Sigmoid colon (tissue), 7 donors: Measurements from ENCODE around the gene NRIP3. TPM values are rescaled to one million over a fixed set of nuclear protein-coding genes. Genes with fewer than 3 reads are reported as not detected.

Experiments used
- DNase-seq: peaks from one replicate; pipeline ENCODE4 v3.0.0-alpha.2; 2019
- H3K27ac ChIP-seq, 4 donors: fragments of 200-600 bp; sonication (generic); one replicate each; pipeline ENCODE4 v1.5.1; 2016 to 2019; ENCODE audit warnings: mild to moderate bottlenecking in 1 of 4
- H3K27me3 ChIP-seq, 3 donors: fragments of 200-600 bp; sonication (generic); one replicate each; pipeline ENCODE4 v1.5.1; 2019; ENCODE audit warnings: mild to moderate bottlenecking in 1 of 3
- H3K36me3 ChIP-seq, 4 donors: fragments of 200-600 bp; sonication (generic); one replicate each; pipeline ENCODE4 v1.5.1; 2016 to 2019
- H3K4me1 ChIP-seq, 4 donors: fragments of 200-600 bp; sonication (generic); one replicate each; pipeline ENCODE4 v1.5.1; 2017 to 2019
- H3K4me3 ChIP-seq, 4 donors: fragments of 200-600 bp; sonication (generic); one replicate each; pipeline ENCODE4 v1.5.1; 2017 to 2019; ENCODE audit warnings: mild to moderate bottlenecking in 2 of 4, moderate library complexity in 1 of 4
- H3K9me3 ChIP-seq, 4 donors: fragments of 200-600 bp in 3 of 4; sonication (generic) in 3 of 4; one replicate each; pipeline versions ENCODE4 v1.5.1 to v1.6.1; 2013 to 2019
- EP300 ChIP-seq, 4 donors: sonication (generic); formaldehyde crosslinking; IDR thresholded peaks; one replicate each; pipeline ENCODE4 v1.6.1; 2017; ENCODE audit warnings: antibody characterized with exemption in 4 of 4
- POLR2A ChIP-seq, 2 donors: fragments of 450-650 bp; IDR thresholded peaks; one replicate each; pipeline ENCODE4 v1.6.1; 2016; ENCODE audit warnings: antibody characterized with exemption in 2 of 2, mild to moderate bottlenecking in 2 of 2, moderate library complexity in 2 of 2
- POLR2AphosphoS5 ChIP-seq, 4 donors: sonication (generic); formaldehyde crosslinking; IDR thresholded peaks; one replicate each; pipeline ENCODE4 v1.6.1; 2017; ENCODE audit warnings: antibody characterized with exemption in 4 of 4
- WGBS, 2 donors: extraction: QIAGEN DNeasy Blood & Tissue Kit; methylation state at CpG; one replicate each; pipeline ENCODE4 v1.1.7; 2013; 5-methylcytosine and 5-hydroxymethylcytosine counted together
- intact Hi-C: fragments of 100-400 bp; cut with DNase I; formaldehyde crosslinking; loops from one replicate; pipeline ENCODE4 v1.15.1; 2023
- polyA plus RNA-seq, 3 donors: library from polyadenylated mRNA; stranded (reverse); fragments of 200-250 nt; gene quantifications; one replicate each; pipeline ENCODE4 v1.2.3, GENCODE V29; 2013
- total RNA-seq, 4 donors: library from RNA; depleted of rRNA; stranded (reverse); fragments of >200 nt; gene quantifications; one replicate each; pipeline ENCODE4 v1.1.0, GENCODE V29; 2016
- TF ChIP-seq, protein P1 (sequence below), 4 experiments: fragments of 450-650 bp in 3 of 4; fragments of 200-600 bp in 1 of 4; IDR thresholded peaks; one replicate each; pipeline ENCODE4 v1.5.1; 2016 to 2019; ENCODE audit warnings: antibody characterized with exemption in 4 of 4, mild to moderate bottlenecking in 3 of 4, moderate library complexity in 2 of 4
- donor health status: healthy with polysubstance abuse.
- donor health status: Bipolar disorder and iron deficiency.
- donor health status: healthy.

NRIP3 gene
- total and polyA plus RNA-seq, 7 donors, result under 0.01 to 5.3 (median 2.9) TPM; not detected in 1

DNA sequence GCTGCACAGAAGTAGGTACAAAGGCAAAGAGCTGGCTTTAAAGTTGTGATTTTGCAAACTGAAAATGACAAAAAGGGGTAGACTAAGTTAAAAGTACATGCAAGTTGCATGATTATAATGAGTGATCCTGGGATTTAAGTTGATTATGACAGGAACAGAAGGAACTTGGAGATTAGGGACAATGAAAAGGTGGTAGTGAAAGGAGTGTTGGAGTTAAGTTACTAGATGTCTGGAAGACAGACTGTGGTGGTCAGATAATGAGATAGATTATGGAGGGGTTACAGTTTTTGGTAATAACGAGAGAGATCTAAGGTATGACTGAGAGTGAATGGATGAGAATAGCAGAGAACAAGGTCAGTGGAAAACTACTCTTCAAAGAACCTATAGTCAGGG is 31.9 kb downstream of the NRIP3 start:
- no peaks in the 10 kb centered on the region for H3K9me3 ChIP-seq
- H3K27ac ChIP-seq, result no peak overlapping the region
- no peak overlapping the region for H3K4me3 ChIP-seq
- no peaks in the 10 kb centered on the region for H3K4me1 ChIP-seq
- DNase-seq, result no peak
- WGBS, 2 donors, result 89 to 91% methylated on average over 1 of the region's 1 CpG
- no peaks in the 10 kb centered on the region for H3K36me3 ChIP-seq
- intact Hi-C loops, result no loop called here
- H3K27me3 ChIP-seq, result no peaks in the 10 kb centered on the region
- TF ChIP-seq POLR2A (IDR thresholded peaks at IDR 0.05), result no peak
- TF ChIP-seq, protein P1, sequence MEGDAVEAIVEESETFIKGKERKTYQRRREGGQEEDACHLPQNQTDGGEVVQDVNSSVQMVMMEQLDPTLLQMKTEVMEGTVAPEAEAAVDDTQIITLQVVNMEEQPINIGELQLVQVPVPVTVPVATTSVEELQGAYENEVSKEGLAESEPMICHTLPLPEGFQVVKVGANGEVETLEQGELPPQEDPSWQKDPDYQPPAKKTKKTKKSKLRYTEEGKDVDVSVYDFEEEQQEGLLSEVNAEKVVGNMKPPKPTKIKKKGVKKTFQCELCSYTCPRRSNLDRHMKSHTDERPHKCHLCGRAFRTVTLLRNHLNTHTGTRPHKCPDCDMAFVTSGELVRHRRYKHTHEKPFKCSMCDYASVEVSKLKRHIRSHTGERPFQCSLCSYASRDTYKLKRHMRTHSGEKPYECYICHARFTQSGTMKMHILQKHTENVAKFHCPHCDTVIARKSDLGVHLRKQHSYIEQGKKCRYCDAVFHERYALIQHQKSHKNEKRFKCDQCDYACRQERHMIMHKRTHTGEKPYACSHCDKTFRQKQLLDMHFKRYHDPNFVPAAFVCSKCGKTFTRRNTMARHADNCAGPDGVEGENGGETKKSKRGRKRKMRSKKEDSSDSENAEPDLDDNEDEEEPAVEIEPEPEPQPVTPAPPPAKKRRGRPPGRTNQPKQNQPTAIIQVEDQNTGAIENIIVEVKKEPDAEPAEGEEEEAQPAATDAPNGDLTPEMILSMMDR (IDR thresholded peaks at IDR 0.05), result no peak
- TF ChIP-seq EP300 (IDR thresholded peaks at IDR 0.05), result no peak
- TF ChIP-seq POLR2AphosphoS5 (IDR thresholded peaks at IDR 0.05), result no peak

DNA sequence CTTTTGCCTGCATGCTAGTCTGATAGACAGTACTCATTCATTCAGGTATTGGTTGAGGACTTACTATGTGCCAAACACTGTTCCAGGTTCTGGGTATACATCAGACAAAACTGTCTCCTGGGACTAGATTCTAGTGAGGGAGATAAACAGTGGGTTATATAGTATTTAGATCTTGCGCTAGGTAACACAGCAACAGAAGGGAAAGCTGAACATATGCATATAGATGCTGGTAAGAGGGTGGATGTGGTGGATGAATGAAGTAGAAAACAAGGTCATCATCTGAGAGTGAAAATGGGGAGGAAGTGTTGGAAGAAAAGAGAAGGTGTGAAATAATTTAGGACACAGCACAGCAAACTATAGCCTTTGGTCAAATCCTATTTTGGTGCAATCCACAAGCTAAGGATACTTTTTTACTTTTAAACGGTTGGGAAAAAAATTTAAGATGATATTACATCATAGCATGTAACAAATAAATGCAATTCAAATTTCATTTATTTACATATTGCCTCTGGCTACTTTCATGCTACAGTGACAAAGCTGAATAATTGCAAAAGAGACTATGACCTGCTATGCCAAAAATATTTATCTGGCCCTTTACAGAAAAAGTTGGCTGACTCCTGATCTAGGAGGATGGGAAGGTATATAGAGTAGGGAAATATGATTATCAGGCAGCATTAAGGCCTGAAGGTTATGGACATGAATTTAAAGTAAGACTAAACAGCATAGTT is 32.4 kb downstream of the NRIP3 start:
- intact Hi-C loops, result no loop called here
- TF ChIP-seq, protein P1 (IDR thresholded peaks at IDR 0.05), result no peak
- TF ChIP-seq POLR2AphosphoS5 (IDR thresholded peaks at IDR 0.05) (no peak), POLR2A (IDR thresholded peaks at IDR 0.05) (no peak), EP300 (IDR thresholded peaks at IDR 0.05) (no peak)
- DNase-seq, result no peak
- no peak overlapping the region for H3K27ac ChIP-seq
- H3K27me3 ChIP-seq, result no peaks in the 10 kb centered on the region
- no peak overlapping the region for H3K4me3 ChIP-seq
- WGBS, 2 donors, result 84 to 93% methylated on average over 2 of the region's 2 CpGs
- H3K36me3 ChIP-seq, result no peaks in the 10 kb centered on the region
- no peaks in the 10 kb centered on the region for H3K9me3 ChIP-seq
- no peaks in the 10 kb centered on the region for H3K4me1 ChIP-seq

DNA sequence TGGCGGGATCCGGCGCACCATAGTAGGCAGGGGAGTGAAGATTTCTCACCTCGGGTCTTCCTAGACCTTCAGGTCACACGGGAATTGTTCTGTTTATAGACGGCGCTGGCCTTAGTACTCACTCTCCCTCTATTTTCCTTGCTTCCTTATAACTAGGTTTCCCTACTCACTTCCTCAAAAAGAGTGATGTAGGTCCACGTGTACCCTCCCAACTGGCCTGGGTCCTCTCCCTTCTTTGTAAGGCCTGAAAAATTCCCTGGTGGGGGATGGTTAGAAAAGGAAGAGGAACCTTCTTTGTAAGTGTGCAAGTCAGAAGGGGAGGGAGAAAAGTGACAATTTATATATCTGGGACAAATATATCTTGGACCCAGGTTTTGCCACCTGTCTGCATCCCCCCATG is 36.6 kb downstream of the NRIP3 start:
- intact Hi-C loops, result loop anchor here (5.0 kb wide), 1 partner anchor 170 kb away; no protein-coding TSS in a partner anchor
- WGBS, 2 donors, result 84 to 88% methylated on average over 8 of the region's 8 CpGs
- no peaks in the 10 kb centered on the region for H3K36me3 ChIP-seq
- TF ChIP-seq, protein P1 (IDR thresholded peaks at IDR 0.05), result no peak
- no peak for TF ChIP-seq POLR2A (IDR thresholded peaks at IDR 0.05)
- no peak for TF ChIP-seq POLR2AphosphoS5 (IDR thresholded peaks at IDR 0.05)
- no peak for TF ChIP-seq EP300 (IDR thresholded peaks at IDR 0.05)
- H3K27ac ChIP-seq, result no peak overlapping the region
- H3K27me3 ChIP-seq, result no peaks in the 10 kb centered on the region
- H3K4me1 ChIP-seq, result peaks cover 0 to 25% (median 23%) of the 10 kb centered on the region in 4 donors
- DNase-seq, result no peak
- no peak overlapping the region for H3K4me3 ChIP-seq
- H3K9me3 ChIP-seq, result no peaks in the 10 kb centered on the region

DNA sequence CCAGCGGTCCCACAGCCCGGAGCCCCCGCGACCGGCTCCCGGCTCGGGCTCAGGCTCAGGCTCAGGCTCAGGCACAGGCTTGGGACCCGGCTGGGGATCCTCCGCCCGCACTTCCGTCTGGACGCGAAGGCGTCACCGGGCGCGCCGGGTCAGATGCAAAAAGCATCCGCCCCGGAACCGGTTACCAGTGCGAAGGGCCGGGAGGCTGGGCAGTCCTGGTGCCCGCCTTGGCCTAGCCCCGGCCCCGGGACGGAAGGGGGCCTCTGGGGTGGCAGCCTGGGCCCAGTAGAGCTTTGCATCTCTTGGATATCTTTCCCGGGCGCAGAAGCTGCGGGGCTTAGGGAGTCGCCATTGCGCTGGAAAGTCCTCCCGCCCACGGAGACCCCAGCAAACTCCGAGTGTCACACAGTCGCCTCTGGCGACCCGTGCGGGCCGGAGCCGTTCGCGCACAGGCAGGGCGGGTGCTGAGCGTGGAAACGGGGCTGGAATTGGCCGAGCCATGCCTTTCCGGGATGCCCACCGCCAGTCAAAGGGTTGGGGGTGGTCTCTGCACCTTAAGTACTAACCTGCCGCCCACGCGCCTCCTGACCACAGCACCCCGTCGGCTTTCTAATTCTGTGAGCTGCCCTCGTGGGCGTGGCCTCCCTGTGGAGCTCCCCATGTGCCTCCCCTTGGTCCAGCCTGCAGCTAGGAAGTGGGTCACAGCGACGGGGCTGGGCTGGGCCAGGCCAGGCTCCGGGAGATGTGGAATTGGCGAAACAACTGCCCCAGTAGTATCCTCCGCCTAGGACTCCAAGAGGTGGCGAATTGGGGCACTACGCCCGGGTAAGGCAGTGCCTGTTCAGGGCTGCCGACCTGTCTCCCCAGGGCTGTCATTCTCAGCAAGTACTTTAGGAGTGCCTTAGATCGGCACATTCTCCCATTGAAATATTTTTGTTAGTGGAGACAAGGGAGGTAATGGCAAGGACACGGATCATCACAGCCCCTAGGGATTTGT is 39.2 kb downstream of the NRIP3 start, which contains the start of gene TMEM9B:
TSS of gene TMEM9B (minus strand) at position 119 of the 997 bp plus-strand sequence. CDS start 129 bp downstream, outside the sequence.
- intact Hi-C loops, result loop anchor here (5.0 kb wide), 4 partner anchors 92 to 282 kb away; partner anchors contain the start of genes RPL27A and TRIM66
- Histone ChIP-seq H3K4me1 (peaks cover 0 to 37% (median 32%) of the 10 kb centered on the region in 4 donors), H3K36me3 (no peaks in the 10 kb centered on the region), H3K27ac (peak within 1 kb of the TSS; percentile 92 to 98 (median 96)), H3K9me3 (no peaks in the 10 kb centered on the region), H3K4me3 (peak within 1 kb of the TSS; percentile 65 to 91 (median 78)), H3K27me3 (no peaks in the 10 kb centered on the region)
- 0% methylated on average over 67 of the region's 67 CpGs for whole genome bisulfite sequencing, 2 donors
- TF ChIP-seq, protein P1 (IDR thresholded peaks at IDR 0.05), result no peak
- TF ChIP-seq POLR2AphosphoS5 (IDR thresholded peaks at IDR 0.05), result peak; percentile 89 to 96 (median 94)
- peak; percentile 94 to 95 for TF ChIP-seq POLR2A (IDR thresholded peaks at IDR 0.05)
- TF ChIP-seq EP300 (IDR thresholded peaks at IDR 0.05), result peak in 2 of 4 donors; percentile 24 to 49
- DNase-seq, result peak; percentile 94
